ENCODE measurements around the gene SRSF7.

DNA sequence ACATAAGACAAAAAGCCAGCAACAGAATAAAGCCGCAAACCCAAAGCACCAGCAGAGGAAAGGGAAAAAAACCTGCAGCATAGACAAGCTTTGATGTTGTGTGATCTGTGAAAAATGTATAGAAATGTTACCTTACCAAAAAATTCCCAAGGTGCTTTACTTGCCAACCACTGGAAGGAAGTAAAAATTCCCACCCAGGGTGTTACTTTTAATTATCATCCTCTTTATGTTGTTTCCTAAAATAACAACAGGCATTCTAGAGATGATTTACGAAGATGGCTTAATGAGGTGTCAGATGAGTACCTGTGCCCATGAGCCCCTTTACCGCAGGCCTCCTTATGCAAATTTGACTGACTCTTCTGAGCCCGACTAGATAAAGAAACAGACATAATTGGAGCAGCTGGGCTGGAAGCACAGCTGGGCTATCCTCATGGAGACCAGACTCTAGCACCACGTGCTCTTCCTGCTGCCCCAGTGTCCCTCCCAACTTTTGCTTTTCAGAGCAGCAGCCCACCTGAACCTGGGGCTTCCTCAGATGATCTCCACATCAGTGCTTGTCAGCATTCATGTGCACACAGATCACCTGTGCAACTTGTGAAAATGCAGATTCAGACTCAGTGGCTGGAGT lies 41.5 kb downstream of the SRSF7 start:
- TF ChIP-seq, protein P1, sequence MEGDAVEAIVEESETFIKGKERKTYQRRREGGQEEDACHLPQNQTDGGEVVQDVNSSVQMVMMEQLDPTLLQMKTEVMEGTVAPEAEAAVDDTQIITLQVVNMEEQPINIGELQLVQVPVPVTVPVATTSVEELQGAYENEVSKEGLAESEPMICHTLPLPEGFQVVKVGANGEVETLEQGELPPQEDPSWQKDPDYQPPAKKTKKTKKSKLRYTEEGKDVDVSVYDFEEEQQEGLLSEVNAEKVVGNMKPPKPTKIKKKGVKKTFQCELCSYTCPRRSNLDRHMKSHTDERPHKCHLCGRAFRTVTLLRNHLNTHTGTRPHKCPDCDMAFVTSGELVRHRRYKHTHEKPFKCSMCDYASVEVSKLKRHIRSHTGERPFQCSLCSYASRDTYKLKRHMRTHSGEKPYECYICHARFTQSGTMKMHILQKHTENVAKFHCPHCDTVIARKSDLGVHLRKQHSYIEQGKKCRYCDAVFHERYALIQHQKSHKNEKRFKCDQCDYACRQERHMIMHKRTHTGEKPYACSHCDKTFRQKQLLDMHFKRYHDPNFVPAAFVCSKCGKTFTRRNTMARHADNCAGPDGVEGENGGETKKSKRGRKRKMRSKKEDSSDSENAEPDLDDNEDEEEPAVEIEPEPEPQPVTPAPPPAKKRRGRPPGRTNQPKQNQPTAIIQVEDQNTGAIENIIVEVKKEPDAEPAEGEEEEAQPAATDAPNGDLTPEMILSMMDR (IDR thresholded peaks at IDR 0.05 in 4 of 5, conservative IDR thresholded peaks at IDR 0.05 in 1 of 5) = no peak
- TF ChIP-seq POLR2A (IDR thresholded peaks at IDR 0.05) = no peak
